GM18951 (cell line): ENCODE data around the gene HSDL2.
A peak's percentile ranks its signal among the peaks of the same experiment; 100 is the strongest.

Source experiments
- POLR2A ChIP-seq: IDR thresholded peaks from 4 replicates; pipeline ENCODE4 v1.6.1; 2011; ENCODE audit warnings: mild to moderate bottlenecking; ENCODE audit not compliant: insufficient read length, insufficient read depth; ENCODE audit errors: extremely low read depth
- in situ Hi-C: fragments of 300-500 bp; cut with MboI; formaldehyde crosslinking; loops from one replicate; pipeline ENCODE4 v1.12.0; 2022; ENCODE audit warnings: low sequenced_read_pairs, mixed read lengths, inconsistent platforms; ENCODE audit not compliant: unreplicated experiment

HSDL2 gene

GRCh38 chr9:112380102-112380824 lies at the start of gene HSDL2:
Gene HSDL2, plus strand, starts transcription at chr9:112380108. Its CDS starts 56 bp downstream, at chr9:112380164.
- TF ChIP-seq POLR2A: no peak
- in situ Hi-C loops: no loop called here

GRCh38 chr9:112331674-112331952 lies 48.3 kb upstream of the HSDL2 start:
- in situ Hi-C loops: no loop called here
- TF ChIP-seq POLR2A: no peak

GRCh38 chr9:112332214-112332613 lies 47.7 kb upstream of the HSDL2 start:
- no peak for TF ChIP-seq POLR2A
- in situ Hi-C loops: no loop called here

GRCh38 chr9:112332674-112332976 lies 47.3 kb upstream of the HSDL2 start:
- no peak for TF ChIP-seq POLR2A
- in situ Hi-C loops: no loop called here

GRCh38 chr9:112332977-112333638 lies 46.8 kb upstream of the HSDL2 start, which contains the start of gene PTBP3:
Gene PTBP3, minus strand, starts transcription at chr9:112333619. Its CDS starts 35,754 bp downstream, at chr9:112297865.
- in situ Hi-C loops: no loop called here
- peak; percentile 76 for TF ChIP-seq POLR2A

GRCh38 chr9:112333639-112334431 lies 46.1 kb upstream of the HSDL2 start:
- in situ Hi-C loops: no loop called here
- TF ChIP-seq POLR2A: peak; percentile 60

- in situ Hi-C loops: no loop called here
- no peak for TF ChIP-seq POLR2A
Observed at GRCh38 chr9:112334432-112334841, 45.5 kb upstream of the HSDL2 start.

- TF ChIP-seq POLR2A: no peak
- in situ Hi-C loops: no loop called here
Observed at GRCh38 chr9:112337547-112337946, 42.4 kb upstream of the HSDL2 start.

- TF ChIP-seq POLR2A: no peak
- in situ Hi-C loops: no loop called here
Observed at GRCh38 chr9:112338561-112338960, 41.3 kb upstream of the HSDL2 start.

- in situ Hi-C loops: no loop called here
- TF ChIP-seq POLR2A: no peak
Observed at GRCh38 chr9:112339886-112340285, 40.0 kb upstream of the HSDL2 start.

- no peak for TF ChIP-seq POLR2A
- in situ Hi-C loops: no loop called here
Observed at GRCh38 chr9:112341730-112342129, 38.2 kb upstream of the HSDL2 start.

GRCh38 chr9:112348257-112349007 lies 31.5 kb upstream of the HSDL2 start:
- in situ Hi-C loops: no loop called here
- TF ChIP-seq POLR2A: peak; percentile 36

- no peak for TF ChIP-seq POLR2A
- in situ Hi-C loops: no loop called here
Observed at GRCh38 chr9:112349008-112349333, 30.9 kb upstream of the HSDL2 start.
